HG02642 (cell line): ENCODE data around the gene TCFL5.

Experiments
- ATAC-seq: cut with Tn5 transposase; IDR thresholded peaks from one replicate; pipeline ENCODE4 v1.9.1; 2021; ENCODE audit warnings: mild to moderate bottlenecking; ENCODE audit not compliant: unreplicated experiment, poor library complexity

TCFL5 gene

GRCh38 chr20:62815066-62815991 lies 46.3 kb downstream of the TCFL5 start:
- no peak for ATAC-seq

- no peak for ATAC-seq
Observed at GRCh38 chr20:62814709-62815065, 46.9 kb downstream of the TCFL5 start.

- no peak for ATAC-seq
Observed at GRCh38 chr20:62814060-62814708, 47.4 kb downstream of the TCFL5 start.

GRCh38 chr20:62813588-62813987 lies 48.0 kb downstream of the TCFL5 start:
- ATAC-seq = no peak

- no peak for ATAC-seq
Observed at GRCh38 chr20:62812907-62813200, 48.8 kb downstream of the TCFL5 start.

DNA sequence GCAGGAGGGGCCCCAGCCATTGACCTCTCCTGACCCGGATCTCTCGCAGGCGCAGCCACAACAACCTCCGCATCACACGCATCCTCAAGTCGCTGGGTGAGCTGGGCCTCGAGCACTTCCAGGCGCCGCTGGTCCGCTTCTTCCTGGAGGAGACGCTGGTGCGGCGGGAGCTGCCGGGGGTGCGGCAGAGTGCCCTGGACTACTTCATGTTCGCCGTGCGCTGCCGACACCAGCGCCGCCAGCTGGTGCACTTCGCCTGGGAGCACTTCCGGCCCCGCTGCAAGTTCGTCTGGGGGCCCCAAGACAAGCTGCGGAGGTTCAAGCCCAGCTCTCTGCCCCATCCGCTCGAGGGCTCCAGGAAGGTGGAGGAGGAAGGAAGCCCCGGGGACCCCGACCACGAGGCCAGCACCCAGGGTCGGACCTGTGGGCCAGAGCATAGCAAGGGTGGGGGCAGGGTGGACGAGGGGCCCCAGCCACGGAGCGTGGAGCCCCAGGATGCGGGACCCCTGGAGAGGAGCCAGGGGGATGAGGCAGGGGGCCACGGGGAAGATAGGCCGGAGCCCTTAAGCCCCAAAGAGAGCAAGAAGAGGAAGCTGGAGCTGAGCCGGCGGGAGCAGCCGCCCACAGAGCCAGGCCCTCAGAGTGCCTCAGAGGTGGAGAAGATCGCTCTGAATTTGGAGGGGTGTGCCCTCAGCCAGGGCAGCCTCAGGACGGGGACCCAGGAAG lies 49.3 kb downstream of the TCFL5 start:
- no peak for ATAC-seq

GRCh38 chr20:62811720-62812119 lies 49.9 kb downstream of the TCFL5 start:
- ATAC-seq = no peak

DNA sequence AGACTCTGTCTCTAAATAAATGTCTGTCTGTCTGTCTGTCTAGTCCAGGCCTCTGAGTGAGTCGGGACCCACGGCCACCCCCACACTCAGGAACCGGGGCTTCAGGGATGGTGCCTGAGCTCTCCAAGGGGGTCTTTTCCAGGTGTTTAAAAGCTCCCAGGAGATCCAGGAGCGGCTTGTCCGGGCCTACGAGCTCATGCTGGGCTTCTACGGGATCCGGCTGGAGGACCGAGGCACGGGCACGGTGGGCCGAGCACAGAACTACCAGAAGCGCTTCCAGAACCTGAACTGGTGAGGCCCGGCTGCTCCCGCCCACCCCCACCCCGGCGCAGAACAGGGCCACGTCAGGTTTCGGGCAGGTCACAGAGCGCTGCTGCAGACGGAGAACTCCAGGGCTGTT lies 50.3 kb downstream of the TCFL5 start:
- no peak for ATAC-seq

DNA sequence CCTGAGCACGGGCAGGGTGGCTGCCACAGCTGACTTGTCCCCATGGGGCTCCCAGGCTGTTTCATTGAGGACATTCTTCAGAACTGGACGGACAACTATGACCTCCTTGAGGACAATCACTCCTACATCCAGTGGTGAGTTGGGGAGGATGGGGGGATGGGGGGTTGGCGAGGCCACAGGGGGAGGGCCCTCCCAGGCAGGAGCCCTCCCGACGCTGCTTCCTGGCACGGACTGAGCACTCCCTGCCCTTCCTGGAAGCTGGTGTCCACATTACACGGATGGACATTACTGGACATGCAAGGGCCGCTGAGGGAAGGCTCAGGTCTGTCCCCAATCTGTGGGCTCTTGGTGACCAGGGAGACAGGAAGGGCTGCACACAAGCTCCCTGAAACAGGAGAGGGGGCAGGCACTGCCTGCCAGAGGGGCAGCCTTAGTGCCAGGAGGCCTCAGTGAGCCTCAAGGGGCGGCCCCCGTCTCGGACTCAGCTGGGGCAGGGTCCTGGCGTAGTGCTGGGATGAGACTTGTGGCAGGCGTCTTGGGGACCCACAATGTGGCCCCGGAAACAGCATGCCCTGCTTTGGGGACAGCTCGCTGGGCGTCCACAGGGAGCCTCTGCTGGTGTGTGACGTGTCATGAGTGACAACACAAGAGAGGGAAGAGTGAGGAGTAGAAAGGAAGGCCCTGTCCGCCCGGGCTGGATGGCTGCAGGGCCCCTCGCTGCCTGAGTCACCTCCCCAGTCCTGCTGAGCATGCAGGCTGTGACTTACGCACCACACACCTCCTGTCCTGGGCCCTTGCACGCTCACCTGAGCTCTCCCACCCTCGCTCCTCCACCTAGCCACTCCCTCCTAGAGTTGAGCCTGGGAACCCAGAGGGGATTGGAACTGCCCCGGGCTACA lies 51.8 kb downstream of the TCFL5 start:
- ATAC-seq = no peak

- no peak for ATAC-seq
Observed at GRCh38 chr20:62808211-62808865, 53.3 kb downstream of the TCFL5 start.

GRCh38 chr20:62807444-62808210 lies 54.0 kb downstream of the TCFL5 start:
- no peak for ATAC-seq

- ATAC-seq = no peak
Observed at GRCh38 chr20:62806383-62807050, 55.1 kb downstream of the TCFL5 start.

DNA sequence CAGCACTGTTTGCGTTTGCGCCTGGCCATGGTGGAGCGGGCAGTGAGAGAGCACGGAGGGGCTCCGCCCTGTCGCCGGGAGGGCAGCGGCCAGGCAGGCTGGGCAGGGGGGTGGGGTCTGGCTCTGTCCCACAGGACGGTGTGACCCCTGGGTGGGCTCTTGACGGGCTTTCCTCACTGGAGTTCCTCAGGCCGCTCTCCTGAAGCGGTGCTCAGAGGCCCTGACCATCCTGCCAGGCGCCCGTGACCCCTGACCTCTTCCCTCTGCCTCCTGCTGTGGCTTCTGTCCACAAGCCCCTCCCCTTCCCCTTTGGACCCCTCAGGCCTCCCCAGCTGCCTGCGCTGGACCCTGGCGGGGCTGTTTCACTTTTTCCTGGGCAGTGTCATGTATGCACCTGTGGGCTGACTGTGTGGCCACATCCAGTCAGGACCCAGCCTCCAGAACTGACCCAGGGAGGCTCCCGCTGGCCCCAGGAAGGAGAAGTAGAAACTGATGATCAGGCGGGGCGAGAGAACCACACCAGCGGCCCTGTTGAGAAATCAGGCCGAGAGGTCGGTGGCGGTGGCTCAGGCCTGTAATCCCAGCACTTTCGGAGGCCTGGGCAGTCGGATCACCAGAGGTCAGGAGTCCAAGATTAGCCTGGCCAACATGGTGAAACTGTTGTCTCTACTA lies 55.8 kb downstream of the TCFL5 start:
- ATAC-seq = no peak

- peak; percentile 22 for ATAC-seq
Observed at GRCh38 chr20:62805155-62805710, 56.4 kb downstream of the TCFL5 start.

DNA sequence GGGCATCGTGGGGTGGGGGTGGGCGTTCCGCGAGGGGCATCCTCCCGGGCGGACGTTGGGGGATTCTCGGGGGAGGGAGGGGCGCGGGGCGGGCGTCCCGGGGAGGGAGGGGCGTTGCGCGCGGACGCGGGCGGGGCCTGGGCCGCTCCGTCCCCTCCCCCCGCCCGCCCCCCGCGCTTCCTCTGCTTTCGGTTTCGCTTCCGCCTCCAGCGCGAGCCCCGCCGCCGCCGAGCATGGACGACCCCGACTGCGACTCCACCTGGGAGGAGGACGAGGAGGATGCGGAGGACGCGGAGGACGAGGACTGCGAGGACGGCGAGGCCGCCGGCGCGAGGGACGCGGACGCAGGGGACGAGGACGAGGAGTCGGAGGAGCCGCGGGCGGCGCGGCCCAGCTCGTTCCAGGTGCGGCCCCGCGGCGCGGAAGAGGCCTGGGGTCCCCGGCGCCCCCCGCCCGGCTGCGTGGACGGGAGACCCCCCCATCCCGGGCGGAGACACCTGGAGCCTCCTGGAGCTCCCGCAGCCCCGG lies 56.9 kb downstream of the TCFL5 start, which contains the start of gene OGFR:
Gene OGFR (plus strand): TSS at position 209 of the 528 bp plus-strand sequence. CDS start 25 bp downstream, at position 234.
- ATAC-seq = peak; percentile 58

GRCh38 chr20:62804021-62804626 lies 57.5 kb downstream of the TCFL5 start:
- no peak for ATAC-seq
